ENCODE results near the gene CHD1L. TPM values are rescaled to one million over a fixed set of nuclear protein-coding genes. Genes with fewer than 3 reads are reported as not detected.
A peak's percentile ranks its signal among the peaks of the same experiment; 100 is the strongest.

The CHD1L gene
- total RNA-seq, 1 experiment from 2014 or later: 64.2 TPM

DNA sequence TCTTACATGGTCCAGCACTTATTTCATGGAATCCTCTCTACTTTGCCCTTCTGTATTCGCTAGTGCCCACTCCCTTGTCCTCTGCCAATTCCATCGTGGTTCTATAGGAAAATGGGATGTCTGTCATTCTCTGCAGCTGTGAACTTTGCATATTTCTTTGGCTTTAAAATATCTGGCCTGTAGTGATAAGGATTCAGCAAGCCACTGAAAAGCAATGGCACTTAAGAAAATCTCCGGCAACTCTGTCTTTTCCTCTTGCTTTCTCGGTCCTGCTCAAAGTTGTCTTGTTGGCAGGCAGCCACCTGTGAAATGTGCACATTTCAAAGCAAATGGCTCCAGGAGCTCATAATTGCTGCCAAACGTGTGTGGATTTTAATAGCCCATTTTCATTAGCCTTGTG lies 91.8 kb downstream of the CHD1L start:
- Mint-ChIP-seq H3K27me3 (ENCODE audit: low read depth) (no peaks in the 10 kb centered on the region; the same call in 1 of the 2 replicates), H3K27ac (no peak overlapping the region; a peak in 1 of 7 replicates), H3K9me3 (peaks cover 0 to 2% of the 10 kb centered on the region in 2 experiments; a peak in 1 of 5 replicates), H3K4me1 (peaks cover 24 to 43% of the 10 kb centered on the region in 2 experiments), H3K36me3 (ENCODE audit: insufficient read depth in 1 of 3, low read depth in 3 of 3) (peaks cover 0 to 2% (median 1%) of the 10 kb centered on the region in 3 experiments; a peak in 2 of 7 replicates), H3K4me3 (no peak overlapping the region)
- Histone ChIP-seq H3K23ac (ENCODE audit: insufficient read length, low read depth, low read length) (no peak overlapping the region), H3K9ac (ENCODE audit: extremely low read depth, insufficient read length, low read length) (no peak overlapping the region), H3K56ac (ENCODE audit: insufficient read length, low read depth, low read length) (no peak overlapping the region), H3K27ac (ENCODE audit: insufficient read length, low read depth, low read length) (no peak overlapping the region), H4K91ac (ENCODE audit: insufficient read length, low read depth, low read length) (no peak overlapping the region), H3K79me1 (ENCODE audit: insufficient read depth, low read depth, low read length, poor library complexity, severe bottlenecking) (no peaks in the 10 kb centered on the region), H3K27me3 (ENCODE audit: insufficient read depth, low read length) (no peaks in the 10 kb centered on the region), H3K4ac (ENCODE audit: low read depth, low read length) (no peak overlapping the region), H4K5ac (ENCODE audit: insufficient read length, low read depth, low read length) (no peak overlapping the region), H2AFZ (ENCODE audit: low read length) (peak overlapping the region; percentile 22), H2BK5ac (ENCODE audit: insufficient read length, low read length) (no peak overlapping the region), H3K9me3 (ENCODE audit: control insufficient read depth, low read depth, low read length) (no peaks in the 10 kb centered on the region), H2BK120ac (ENCODE audit: low read depth, low read length, poor library complexity, severe bottlenecking) (no peak overlapping the region), H3T11ph (ENCODE audit: low read length) (no peak overlapping the region), H2AK5ac (ENCODE audit: insufficient read length, low read length) (no peak overlapping the region), H2BK12ac (ENCODE audit: insufficient read length, low read depth, low read length) (no peak overlapping the region), H2BK15ac (ENCODE audit: low read depth, low read length) (no peak overlapping the region), H3K18ac (ENCODE audit: insufficient read length, low read depth, low read length) (no peak overlapping the region), H3K79me2 (ENCODE audit: insufficient read depth, low read length) (no peaks in the 10 kb centered on the region), H3K4me2 (ENCODE audit: insufficient read depth, insufficient read length, low read length) (no peak overlapping the region), H3K23me2 (ENCODE audit: insufficient read length, low read depth, low read length, poor library complexity, severe bottlenecking) (no peaks in the 10 kb centered on the region), H3K4me1 (ENCODE audit: insufficient read depth, low read length) (peaks cover 5% of the 10 kb centered on the region; the same call in 1 of the 2 replicates), H4K8ac (replicated peaks; ENCODE audit: insufficient read length, low read depth, low read length) (no peak overlapping the region), H2BK20ac (ENCODE audit: low read depth, low read length, poor library complexity, severe bottlenecking) (no peak overlapping the region), H3K14ac (ENCODE audit: insufficient read depth, low read length) (no peak overlapping the region), H4K20me1 (ENCODE audit: control insufficient read depth, insufficient read depth, insufficient read length) (no peaks in the 10 kb centered on the region)
- no peak for TF ChIP-seq CTCF (conservative IDR thresholded peaks at IDR 0.05)
- DNase-seq: no peak
- no CpG with 5 or more reads among the region's 5 CpGs for WGBS (ENCODE audit: extremely low coverage, insufficient read length, low lambda C conversion rate)
